Ureter (tissue), 1 donor: ENCODE data around the gene MRPS35. TPM values are rescaled to one million over a fixed set of nuclear protein-coding genes. Genes with fewer than 3 reads are reported as not detected.

Source experiments
- total RNA-seq: library from RNA; stranded (reverse); gene quantifications from one replicate; pipeline ENCODE4 v1.2.4, GENCODE V29; 2023
- donor health status: DM: yes; HTN: yes; CAD: no.

The MRPS35 gene
- total RNA-seq, 1 donor from 2014 or later, result 52.0 TPM

Other genes starting within 250 kb of the MRPS35 start
- gene PPFIBP1, start 186.6 kb upstream of the MRPS35 start, total RNA-seq, result 120 TPM
- 1.2 TPM for gene REP15, start 14.4 kb upstream of the MRPS35 start, total RNA-seq
- gene KLHL42, start 69.4 kb downstream of the MRPS35 start, total RNA-seq, result 38.4 TPM
- gene MANSC4, start 69.4 kb downstream of the MRPS35 start, total RNA-seq, result not detected